GM12865 (cell line): ENCODE data around the gene DTD1.

Experiments
- DNase-seq: peaks from one replicate; pipeline ENCODE4 v3.0.0; 2010; ENCODE audit warnings: low read depth
- H3K4me3 ChIP-seq: 2 replicates; pipeline ENCODE4 v1.5.1; 2011; ENCODE audit warnings: mild to moderate bottlenecking, low read depth, low read length, control low read depth
- CTCF ChIP-seq: IDR thresholded peaks from 2 replicates; pipeline ENCODE4 v1.5.1; 2011; ENCODE audit warnings: low read length, control low read depth, low read depth, inconsistent platforms; ENCODE audit not compliant: insufficient read depth; ENCODE audit errors: missing control alignments

The DTD1 gene

GRCh38 chr20:18587665-18588573, at the start of gene DTD1:
Gene DTD1, plus strand, starts transcription at chr20:18588054. Its CDS starts 19 bp downstream, at chr20:18588073.
- peak; percentile 96 for DNase-seq
- TF ChIP-seq CTCF: peak; percentile 68

GRCh38 chr20:18541741-18542140, 46.1 kb upstream of the DTD1 start:
- TF ChIP-seq CTCF: no peak
- H3K4me3 ChIP-seq: no peak overlapping the region
- no peak for DNase-seq

More at GRCh38 chr20:18587665-18588573, at the start of gene DTD1:
- H3K4me3 ChIP-seq: peak within 1 kb of the TSS; percentile 82

- TF ChIP-seq CTCF: no peak
These were observed 44.6 kb upstream of the DTD1 start for GRCh38 chr20:18543216-18543615.

GRCh38 chr20:18543932-18544331, 43.9 kb upstream of the DTD1 start:
- no peak for TF ChIP-seq CTCF
- no peak for DNase-seq
- H3K4me3 ChIP-seq: no peak overlapping the region

More at GRCh38 chr20:18543216-18543615, 44.6 kb upstream of the DTD1 start:
- H3K4me3 ChIP-seq: no peak overlapping the region
- DNase-seq: no peak

- H3K4me3 ChIP-seq: no peak overlapping the region
- no peak for TF ChIP-seq CTCF
- DNase-seq: no peak
These were observed 42.3 kb upstream of the DTD1 start for GRCh38 chr20:18545566-18545965.

GRCh38 chr20:18548465-18548864, 39.4 kb upstream of the DTD1 start:
- TF ChIP-seq CTCF: no peak
- no peak overlapping the region for H3K4me3 ChIP-seq
- DNase-seq: no peak
